Progenitor cell of endocrine pancreas (in vitro differentiated cells): ENCODE data around the gene ARHGEF12. TPM values are rescaled to one million over a fixed set of nuclear protein-coding genes. Genes with fewer than 3 reads are reported as not detected.
A peak's percentile ranks its signal among the peaks of the same experiment; 100 is the strongest.

Experiments
- DNase-seq: peaks from one replicate; pipeline ENCODE4 v3.0.0; 2021; ENCODE audit warnings: low spot score; ENCODE audit not compliant: unreplicated experiment
- H3K27ac Mint-ChIP-seq: 2 replicates; pipeline ENCODE4 v1.8.0; 2021; ENCODE audit warnings: mild to moderate bottlenecking, moderate library complexity, mixed read lengths
- H3K27me3 Mint-ChIP-seq: 2 replicates; pipeline ENCODE4 v1.8.0; 2021; ENCODE audit warnings: mixed read lengths
- H3K36me3 Mint-ChIP-seq: 2 replicates; pipeline ENCODE4 v1.8.0; 2022; ENCODE audit warnings: mixed read lengths; ENCODE audit not compliant: insufficient read depth
- H3K4me1 Mint-ChIP-seq: 2 replicates; pipeline ENCODE4 v1.8.0; 2021; ENCODE audit warnings: low read depth, mixed read lengths
- H3K4me3 Mint-ChIP-seq: 2 replicates; pipeline ENCODE4 v1.8.0; 2021; ENCODE audit warnings: low read depth, mild to moderate bottlenecking, moderate library complexity, mixed read lengths
- H3K9me3 Mint-ChIP-seq: 2 replicates; pipeline ENCODE4 v1.8.0; 2021; ENCODE audit warnings: low read depth, mixed read lengths
- CTCF ChIP-seq: fragments of 200-600 bp; sonication (generic); IDR thresholded peaks from one replicate; pipeline ENCODE4 v1.5.0; 2021; ENCODE audit warnings: antibody characterized with exemption, mild to moderate bottlenecking; ENCODE audit not compliant: unreplicated experiment
- total RNA-seq: library from RNA; stranded (reverse); gene quantifications from 2 replicates; pipeline ENCODE4 v1.2.1, GENCODE V29; 2021

Gene ARHGEF12
- total RNA-seq, 1 donor from 2014 or later = 64.9 TPM

GRCh38 chr11:120394119-120394518, 57.9 kb downstream of the ARHGEF12 start:
- TF ChIP-seq CTCF = no peak
- peaks cover 13% of the 10 kb centered on the region for H3K36me3 Mint-ChIP-seq
- H3K9me3 Mint-ChIP-seq = peaks cover 15% of the 10 kb centered on the region
- no peak overlapping the region for H3K27ac Mint-ChIP-seq
- peaks cover 11% of the 10 kb centered on the region for H3K4me1 Mint-ChIP-seq
- H3K4me3 Mint-ChIP-seq = no peak overlapping the region
- H3K27me3 Mint-ChIP-seq = no peaks in the 10 kb centered on the region
- no peak for DNase-seq

- Mint-ChIP-seq H3K27ac (no peak overlapping the region), H3K4me1 (peaks cover 14% of the 10 kb centered on the region), H3K36me3 (peaks cover 8% of the 10 kb centered on the region), H3K27me3 (no peaks in the 10 kb centered on the region), H3K4me3 (no peak overlapping the region), H3K9me3 (peaks cover 6% of the 10 kb centered on the region)
- TF ChIP-seq CTCF = no peak
- no peak for DNase-seq
Measured at GRCh38 chr11:120395778-120396177, 59.6 kb downstream of the ARHGEF12 start.

GRCh38 chr11:120398132-120398531, 61.9 kb downstream of the ARHGEF12 start:
- DNase-seq = no peak
- no peaks in the 10 kb centered on the region for H3K27me3 Mint-ChIP-seq
- H3K27ac Mint-ChIP-seq = no peak overlapping the region
- H3K9me3 Mint-ChIP-seq = peaks cover 6% of the 10 kb centered on the region
- no peak overlapping the region for H3K4me3 Mint-ChIP-seq
- peaks cover 8% of the 10 kb centered on the region for H3K36me3 Mint-ChIP-seq
- no peak for TF ChIP-seq CTCF
- H3K4me1 Mint-ChIP-seq = peaks cover 11% of the 10 kb centered on the region

GRCh38 chr11:120399307-120399706, 63.1 kb downstream of the ARHGEF12 start:
- no peak for TF ChIP-seq CTCF
- DNase-seq = no peak
- Mint-ChIP-seq H3K9me3 (peaks cover 6% of the 10 kb centered on the region), H3K4me1 (peaks cover 11% of the 10 kb centered on the region), H3K27ac (peak overlapping the region; percentile 67), H3K27me3 (no peaks in the 10 kb centered on the region), H3K4me3 (no peak overlapping the region), H3K36me3 (peaks cover 6% of the 10 kb centered on the region)

- H3K27ac Mint-ChIP-seq = no peak overlapping the region
- H3K27me3 Mint-ChIP-seq = no peaks in the 10 kb centered on the region
- no peak for DNase-seq
- H3K4me3 Mint-ChIP-seq = no peak overlapping the region
- peaks cover 11% of the 10 kb centered on the region for H3K4me1 Mint-ChIP-seq
- no peak for TF ChIP-seq CTCF
- H3K9me3 Mint-ChIP-seq = no peaks in the 10 kb centered on the region
- H3K36me3 Mint-ChIP-seq = peaks cover 1% of the 10 kb centered on the region
Measured at GRCh38 chr11:120400564-120401364, 64.6 kb downstream of the ARHGEF12 start.
